Activated T-helper 1 cell treated with Interleukin-2 at 50 U/mL for 16 hours (primary cell): Measurements from ENCODE around the gene ACAD10.
"Not testable (repeated sequence)": the region's sequence is repeated elsewhere in the genome, so short reads cannot be mapped to it uniquely, and the experiment has no call there.

Experiments used
- DNase-seq: peaks from one replicate; pipeline ENCODE4 v3.0.0-alpha.2; 2020; ENCODE audit warnings: low read depth

Gene ACAD10

DNA sequence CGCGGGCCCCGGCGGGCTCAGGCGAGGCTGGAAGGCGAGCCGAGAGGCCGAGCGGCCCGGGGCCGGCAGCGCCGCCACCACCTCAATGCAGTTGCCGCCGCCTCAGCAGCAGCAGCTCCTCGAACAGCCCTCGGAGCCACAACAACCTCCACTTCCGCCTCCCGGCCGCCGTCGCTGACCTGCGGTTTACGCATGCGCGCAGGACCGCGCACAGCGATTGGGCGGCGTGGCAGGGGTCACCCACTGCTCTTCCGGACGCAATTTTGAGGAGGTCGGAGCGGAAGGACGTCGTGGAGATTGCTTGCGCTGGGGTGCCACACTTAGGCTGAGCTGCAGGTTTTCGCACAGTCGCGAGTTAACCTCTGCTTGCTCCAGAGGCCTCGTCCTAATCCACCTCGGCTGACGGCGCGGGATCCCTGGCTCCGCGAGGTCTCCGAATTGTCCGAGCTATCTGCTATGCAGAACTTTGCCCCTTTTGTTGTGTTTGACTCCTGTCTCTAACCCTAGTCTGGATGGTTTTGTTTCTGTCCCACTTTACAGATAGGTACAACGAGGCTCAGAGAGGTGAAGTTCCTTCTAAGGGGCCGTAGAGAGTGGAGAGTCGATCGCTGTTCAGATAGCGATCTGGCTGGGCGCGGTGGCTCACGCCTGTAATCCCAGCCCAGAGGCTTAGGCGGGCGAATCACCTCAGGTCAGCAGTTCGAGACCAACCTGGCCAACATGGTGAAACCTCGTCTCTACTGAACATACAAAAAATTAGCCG is at the start of gene ACAD10, which contains the start of gene BRAP:
ACAD10 (plus strand) TSS at position 243 of the 763 bp plus-strand sequence. CDS start 6,657 bp downstream, outside the sequence.
BRAP (minus strand) TSS at position 146 of the 763 bp plus-strand sequence. CDS start 164 bp downstream, outside the sequence.
- DNase-seq: peak; percentile 92

DNA sequence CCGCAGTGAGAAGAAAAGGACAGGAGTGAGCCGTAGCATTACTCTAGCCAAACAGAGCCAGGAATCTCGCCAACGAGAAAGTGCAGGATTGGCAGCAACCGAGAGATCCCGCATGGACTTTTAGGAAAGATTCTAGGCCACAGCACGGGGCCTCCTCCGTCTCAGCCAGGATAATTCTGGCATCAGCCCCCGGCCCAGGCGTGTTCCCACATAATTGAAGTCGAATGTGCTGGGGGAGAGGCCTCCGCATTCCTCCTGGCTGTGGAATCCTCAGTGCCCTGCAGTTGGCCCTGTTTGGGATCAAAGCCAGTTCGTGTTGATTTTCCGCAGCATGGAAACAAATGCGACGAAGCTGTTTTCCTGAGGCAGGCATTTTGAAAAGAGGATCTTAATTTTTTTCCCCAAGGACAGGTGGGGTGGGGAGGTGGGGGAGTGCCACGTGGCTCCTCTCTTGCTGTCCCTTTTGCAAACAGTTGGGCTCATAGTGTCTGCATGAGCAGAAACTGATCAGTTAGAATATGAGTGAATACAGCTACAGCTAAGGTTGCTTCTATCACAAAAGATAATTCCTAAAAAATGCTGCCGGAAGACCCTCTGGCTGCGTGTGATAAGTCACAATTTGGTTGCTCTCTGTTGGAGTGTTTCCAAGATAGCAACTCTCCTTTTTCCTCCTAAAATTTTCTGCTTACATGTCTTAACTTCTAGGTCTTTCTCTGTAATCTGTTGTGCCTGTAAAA is 49.5 kb upstream of the ACAD10 start:
- DNase-seq: no peak

DNA sequence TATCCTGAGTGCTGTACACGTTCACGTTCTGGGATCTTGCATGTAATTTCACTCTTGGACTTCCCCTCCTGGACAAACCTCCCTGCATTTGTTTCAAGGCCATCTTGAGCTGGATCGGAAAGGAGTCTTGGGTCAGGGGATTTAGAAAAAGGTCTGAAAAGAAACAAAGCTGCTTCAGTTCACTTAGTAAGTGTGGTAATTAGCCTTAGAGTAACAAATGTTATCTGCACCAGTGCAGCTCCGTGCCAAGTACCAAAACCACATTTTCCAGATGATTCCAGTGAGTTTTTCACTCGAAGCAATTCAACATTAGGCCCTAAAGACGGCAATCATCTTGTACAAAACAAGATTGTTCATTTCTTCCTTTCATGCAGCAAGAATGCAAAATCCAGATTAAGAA is 47.3 kb upstream of the ACAD10 start:
- DNase-seq: no peak

DNA sequence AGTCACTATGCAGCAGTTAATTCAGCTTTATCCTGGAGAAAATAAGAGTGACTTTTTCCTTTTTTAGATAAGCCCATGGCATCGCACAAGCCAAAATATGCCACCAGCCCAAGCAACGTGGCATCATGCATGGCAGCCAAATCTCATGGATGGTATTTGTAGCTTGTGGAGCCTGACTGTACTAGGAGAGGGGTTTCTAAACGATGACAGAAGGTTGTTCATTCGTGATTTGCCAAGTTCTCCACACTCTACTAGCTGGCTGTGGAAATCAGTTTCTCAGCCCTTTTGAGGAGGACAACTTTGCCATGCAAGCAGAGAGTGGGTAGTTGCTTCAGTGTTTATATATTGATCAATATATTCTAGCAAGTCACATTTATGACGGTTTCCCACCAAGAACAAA is 45.3 kb upstream of the ACAD10 start:
- DNase-seq: no peak

DNA sequence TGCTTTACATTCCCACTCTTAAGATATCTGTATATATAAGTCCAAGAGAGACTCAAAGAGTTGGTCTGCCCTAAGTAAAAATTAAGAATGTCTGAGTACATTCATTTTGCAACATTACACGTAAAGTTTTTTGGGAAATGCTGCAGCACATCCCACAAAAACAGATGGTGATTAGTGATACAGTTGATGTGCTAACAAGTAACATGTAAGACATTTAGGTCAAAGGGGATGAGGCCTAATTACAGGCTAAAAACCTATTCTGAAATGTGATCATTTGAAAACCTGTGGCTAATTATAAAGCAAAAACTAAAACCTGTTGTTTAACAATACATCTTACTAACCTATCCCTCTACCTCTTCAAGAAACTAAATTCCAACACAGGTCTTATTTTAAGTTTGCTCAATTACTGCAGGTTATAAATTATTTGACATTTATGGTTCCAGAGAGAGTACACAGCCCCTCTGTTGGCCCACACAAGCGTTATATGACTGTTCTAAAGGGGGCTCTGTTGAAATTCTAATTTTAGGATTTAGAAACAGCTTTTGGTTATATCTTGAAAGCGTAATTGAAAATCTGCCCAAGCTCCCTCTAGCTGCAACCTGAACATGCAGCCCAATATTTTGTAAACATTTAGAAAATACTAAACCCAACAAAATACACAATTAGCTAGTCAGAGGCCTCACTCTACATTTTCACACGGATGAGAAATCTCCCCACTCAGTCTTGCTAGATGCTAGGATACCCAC is 43.0 kb upstream of the ACAD10 start:
- no peak for DNase-seq

DNA sequence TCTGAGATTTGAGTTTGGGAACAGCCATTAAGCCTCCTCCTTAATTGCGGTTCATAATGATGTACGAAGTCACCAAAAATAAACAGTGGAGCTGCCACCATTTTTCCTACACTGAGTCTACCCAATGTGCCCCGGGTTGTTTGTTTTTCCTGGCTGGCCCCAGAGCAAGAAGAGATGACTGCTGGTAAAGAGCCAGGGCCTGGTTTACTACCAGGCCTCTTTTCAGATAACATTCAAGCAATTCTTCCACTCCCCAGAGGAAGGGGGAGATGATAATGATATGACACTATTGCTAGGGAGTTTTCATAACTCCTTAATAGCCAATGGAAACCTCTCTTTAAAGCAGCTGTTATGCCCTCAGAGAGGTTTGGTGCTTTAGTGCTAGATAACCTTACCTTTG is 42.4 kb upstream of the ACAD10 start:
- DNase-seq: no peak

DNA sequence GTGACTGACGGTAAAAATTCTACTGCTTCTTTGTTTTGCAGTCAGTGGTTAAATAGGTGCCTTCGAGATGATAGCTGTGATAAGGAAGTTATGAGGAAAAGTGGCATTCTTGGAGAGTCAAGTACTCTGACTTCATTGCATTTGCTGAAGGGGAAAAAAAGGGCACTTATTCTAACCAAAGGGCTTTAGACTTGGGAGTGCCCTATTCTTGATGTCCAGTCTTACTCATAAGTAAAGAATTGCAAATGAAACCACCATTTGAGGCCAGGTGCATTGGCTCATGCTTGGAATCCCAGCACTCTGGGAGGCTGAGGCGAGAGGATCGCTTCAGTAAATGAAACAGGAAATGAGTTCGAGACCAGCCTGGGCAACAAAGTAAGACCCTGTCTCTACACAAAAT is 40.4 kb upstream of the ACAD10 start:
- DNase-seq: no peak

DNA sequence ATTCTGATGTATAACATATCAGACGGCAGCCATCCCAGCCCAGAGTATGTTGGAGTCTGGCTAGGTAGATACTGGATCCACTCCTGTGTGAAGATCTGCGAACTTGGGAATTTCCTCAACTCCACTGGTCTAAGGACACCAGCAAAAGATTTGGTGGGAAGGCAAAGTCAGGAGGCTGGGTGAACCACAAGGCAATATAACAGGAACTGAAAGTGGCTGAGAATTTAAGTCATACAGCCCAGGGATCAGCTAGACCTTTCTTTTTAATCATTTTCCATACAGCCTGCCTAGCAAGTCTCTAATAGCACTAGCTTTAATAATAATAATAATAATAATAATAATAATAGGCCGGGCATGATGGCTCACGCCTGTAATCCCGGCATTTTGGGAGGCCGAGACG is 34.9 kb upstream of the ACAD10 start:
- no peak for DNase-seq

DNA sequence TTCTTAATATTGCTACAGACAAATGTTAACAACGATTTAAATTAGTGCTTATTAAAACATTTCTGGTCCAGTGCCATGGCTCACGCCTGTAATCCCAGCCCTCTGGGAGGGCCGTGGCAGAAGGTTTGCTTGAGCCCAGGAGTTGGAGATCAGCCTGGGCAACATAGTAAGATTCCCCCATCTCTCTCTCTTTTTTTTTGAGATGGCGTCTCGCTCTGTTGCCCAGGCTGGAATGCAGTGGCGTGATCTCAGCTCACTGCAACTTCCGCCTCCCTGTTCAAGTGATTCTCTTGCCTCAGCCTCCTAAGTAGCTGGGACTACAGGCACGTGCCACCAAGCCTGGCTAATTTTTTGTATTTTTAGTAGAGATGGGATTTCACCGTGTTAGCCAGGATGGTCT is 33.3 kb upstream of the ACAD10 start:
- DNase-seq: not testable (repeated sequence)

DNA sequence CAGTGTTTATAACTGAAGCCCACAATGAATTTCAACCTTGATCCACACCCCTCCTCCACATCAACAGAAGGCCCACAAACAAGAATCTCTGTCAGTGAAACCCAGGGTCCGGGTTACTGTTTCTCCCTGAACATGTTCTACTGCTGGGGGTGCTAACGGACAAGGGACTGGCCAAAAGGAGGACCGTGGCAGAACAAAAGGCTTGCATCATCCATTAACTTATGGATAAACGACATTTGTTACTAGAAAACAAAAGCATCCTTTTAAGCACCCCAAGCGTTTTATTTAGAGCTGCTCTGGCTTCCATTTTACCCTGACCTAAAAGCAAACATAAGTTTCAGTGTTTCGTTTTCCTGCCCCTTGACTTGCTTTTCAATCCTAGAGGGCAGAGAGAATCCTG is 32.3 kb upstream of the ACAD10 start:
- no peak for DNase-seq

DNA sequence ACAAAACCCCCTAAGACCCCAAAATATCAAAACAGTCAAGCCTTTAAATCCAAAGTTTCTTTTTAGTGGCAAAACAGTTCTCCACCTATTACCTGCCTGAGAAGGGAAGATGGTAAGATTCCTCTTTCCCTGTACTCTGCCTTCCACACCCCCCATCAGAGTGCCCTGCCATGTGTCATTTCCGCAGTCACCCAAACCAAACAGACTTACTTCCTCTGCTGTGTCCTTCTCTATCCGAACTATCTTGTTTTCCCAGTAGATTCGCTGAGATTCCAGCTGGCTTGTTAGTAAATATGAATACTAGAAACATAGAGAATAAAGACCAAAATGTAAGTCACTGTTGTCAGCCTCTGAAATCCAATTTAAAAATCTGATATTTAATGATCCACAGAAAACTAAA is 30.5 kb upstream of the ACAD10 start:
- no peak for DNase-seq

DNA sequence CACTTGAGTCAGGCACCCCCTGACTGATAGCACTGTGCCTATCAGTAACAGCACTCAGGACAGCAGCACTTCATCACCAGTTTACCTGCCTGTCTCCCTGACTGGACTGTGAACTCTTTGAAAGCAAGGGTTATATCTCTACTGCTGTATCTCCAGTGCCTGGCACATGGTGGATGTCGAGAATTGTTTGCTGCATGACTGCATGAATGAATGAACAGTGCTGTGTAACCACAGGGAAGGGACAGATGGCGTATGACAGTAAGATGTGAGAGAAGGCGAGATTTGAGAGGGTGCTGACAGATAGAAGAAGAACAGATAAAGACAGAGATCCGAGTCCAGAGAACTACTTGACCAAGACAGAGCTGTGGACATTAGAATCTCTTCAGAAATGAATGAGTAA is 29.8 kb upstream of the ACAD10 start:
- no peak for DNase-seq

DNA sequence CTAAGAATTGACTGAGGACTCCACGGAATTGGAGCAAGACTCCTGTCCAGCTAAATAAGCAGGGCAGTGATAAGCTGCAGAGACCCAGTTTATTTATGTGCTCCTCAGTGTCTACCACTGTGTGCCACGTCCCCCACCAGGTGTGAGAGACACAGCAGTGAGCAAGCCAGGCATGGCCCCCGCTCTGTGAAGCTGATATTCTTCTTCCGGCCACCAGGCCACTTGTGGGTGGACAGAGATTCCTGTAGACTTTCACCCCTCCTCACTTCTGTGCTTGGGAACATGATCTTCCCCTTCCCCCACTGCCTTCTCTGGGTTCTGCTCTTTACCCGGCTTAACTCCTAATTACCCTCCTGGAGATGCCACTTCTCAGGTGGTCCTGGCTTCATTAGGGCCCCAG is 21.4 kb upstream of the ACAD10 start:
- no peak for DNase-seq

DNA sequence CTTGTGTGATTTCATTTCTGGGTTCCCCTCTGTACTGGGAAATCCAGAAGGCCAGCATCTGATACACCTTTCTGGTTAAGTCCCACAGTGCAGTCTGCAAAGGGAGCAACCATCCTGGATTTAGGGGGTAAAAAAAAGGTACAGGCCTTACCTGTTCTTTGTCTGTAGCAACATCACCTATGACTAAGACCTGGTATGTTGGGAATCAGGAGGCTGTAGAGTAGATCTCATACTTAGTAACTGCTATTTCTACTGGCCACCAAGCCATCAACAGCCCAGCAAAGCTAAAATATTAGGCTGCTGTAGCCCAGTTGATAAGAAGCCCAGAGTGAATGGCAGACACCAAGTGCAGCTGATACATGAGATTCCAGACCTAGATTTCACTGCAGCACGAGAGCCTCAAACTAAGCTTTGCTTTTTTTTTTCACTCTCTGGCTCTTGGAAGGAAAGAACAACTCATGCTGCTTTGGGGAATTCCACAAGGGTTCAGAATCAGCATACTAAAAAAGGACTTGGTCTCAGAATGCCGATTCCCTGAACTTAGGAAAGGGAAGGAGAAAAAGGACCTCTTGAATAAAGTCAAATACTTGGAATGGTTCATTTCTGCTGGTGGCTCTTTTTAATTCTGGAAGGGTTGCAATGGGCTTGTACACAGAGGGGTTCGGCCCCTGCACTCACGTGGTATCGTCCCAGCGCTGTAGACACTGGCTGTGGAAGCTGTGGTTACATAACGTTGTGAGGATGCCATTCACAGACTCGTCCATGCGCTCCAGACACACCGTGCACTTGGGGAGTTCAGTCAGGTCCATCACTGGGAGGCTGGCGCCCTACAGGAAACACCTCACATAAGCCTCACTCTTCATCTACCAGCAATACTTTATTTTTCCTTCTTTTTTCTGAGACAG is 20.6 kb upstream of the ACAD10 start:
- DNase-seq: no peak

DNA sequence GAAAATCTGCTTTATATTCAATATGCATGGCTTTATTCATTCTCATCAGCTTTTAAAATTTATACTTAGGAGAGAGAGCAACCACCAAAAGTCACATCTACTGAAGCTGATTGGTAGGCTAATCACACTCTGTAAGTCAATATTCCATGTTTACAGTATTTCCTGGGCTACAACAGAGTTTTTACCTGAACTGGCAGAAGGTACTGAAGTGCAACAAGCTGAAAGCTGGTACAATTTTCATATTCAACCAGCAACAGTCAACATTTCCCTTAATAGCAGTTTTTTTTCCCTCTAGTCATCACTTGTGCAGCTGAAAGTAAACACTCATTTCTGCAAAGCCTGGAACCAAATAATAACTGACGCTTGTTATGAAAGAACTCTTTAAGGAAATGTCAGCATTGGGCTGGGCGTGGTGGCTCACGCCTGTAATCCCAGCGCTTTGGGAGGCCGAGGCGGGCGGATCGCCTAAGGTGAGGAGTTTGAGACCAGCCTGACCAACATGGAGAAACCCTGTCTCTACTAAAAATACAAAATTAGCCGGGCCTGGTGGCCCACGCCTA is 13.0 kb upstream of the ACAD10 start:
- no peak for DNase-seq

DNA sequence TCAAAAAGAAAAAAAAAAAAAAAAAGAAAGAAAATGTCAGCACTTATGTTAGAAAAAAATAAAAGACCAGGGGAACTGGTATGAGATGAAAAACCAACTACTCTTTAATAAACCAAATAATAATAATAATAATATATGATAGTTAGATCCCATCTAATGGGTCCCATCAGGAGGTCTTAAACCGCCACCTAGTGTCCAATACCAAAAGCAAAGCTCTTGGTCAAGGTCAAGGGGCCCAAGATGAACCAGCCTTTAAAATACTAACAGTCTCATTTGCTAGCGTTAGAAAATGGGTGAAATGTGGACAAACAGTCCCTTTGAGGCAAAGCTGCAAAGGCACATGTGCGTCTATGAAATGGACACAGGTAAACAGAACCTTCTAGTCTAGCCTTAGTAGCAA is 12.3 kb upstream of the ACAD10 start:
- no peak for DNase-seq

DNA sequence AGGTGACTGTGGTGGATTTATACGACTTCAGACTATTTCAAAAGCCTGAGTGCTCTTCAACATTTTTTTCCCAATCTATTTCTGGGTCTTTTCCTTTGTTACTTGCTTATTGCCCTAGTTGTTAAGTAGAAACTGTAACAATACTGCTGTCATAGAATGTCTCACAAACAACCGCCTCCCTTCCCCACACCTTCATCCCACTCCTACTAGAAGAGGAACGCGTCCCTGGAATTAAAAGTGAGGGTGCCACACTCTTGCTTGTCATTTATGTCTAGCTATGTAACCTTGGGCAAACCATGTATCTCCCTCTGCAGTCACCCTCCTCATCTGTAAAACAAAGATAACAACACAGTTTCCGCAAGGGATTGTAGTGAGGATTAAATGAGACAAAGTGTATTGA is 8.7 kb upstream of the ACAD10 start:
- no peak for DNase-seq

DNA sequence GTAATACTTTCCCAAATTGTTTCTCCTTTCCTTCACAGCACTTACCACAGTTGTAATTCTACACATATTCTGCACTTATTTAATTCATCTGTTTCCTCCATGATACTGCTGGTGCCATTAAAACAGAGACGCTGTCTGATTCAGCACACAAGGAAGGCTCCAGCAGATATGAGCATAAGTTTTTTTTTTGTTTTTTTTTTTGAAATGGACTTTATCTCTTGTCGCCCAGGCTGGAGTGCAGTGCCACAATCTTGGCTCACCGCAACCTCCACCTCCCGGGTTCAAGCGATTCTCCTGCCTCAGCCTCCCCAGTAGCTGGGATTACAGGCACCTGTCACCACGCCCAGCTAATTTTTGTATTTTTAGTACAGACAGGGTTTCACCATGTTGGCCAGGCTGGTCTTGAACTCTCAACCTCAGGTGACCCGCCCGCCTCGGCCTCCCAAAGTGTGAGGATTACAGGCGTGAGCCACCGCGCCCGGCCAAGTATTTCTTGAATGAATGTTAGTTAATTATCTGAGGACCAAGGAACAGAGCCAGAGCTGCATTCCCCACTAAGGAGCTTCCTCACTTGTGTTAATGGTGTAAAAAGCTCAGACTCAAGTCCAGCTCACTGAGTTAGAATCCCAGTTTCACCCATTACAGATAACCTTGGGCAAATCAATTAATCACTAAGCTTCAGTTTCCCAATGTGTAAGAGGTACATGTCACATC is 1.2 kb upstream of the ACAD10 start:
- not testable (repeated sequence) for DNase-seq

DNA sequence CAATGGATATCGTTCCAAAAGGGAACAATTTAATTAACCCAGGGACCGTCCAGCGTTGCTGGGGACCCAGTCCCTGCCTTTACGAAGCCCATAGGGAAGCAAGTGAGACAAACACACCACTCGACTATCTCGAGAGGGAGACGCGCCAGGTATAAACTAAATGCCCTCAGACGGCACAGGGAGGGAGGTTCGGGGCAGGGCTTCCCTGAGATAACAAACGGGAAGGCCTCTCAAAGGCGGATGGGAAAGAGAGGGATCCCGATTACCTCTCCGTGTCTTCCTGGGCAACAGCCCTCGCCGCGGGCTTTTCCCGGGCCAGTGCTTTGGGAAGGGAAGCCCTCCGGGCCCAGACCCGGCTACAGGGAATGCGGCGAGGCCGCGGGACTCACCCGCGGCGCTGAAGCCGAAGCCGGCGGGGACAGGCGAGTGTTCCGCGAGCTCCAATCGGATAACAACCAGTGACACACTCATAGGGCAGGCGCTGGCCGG is 487 bp upstream of the ACAD10 start:
- DNase-seq: peak; percentile 3

DNA sequence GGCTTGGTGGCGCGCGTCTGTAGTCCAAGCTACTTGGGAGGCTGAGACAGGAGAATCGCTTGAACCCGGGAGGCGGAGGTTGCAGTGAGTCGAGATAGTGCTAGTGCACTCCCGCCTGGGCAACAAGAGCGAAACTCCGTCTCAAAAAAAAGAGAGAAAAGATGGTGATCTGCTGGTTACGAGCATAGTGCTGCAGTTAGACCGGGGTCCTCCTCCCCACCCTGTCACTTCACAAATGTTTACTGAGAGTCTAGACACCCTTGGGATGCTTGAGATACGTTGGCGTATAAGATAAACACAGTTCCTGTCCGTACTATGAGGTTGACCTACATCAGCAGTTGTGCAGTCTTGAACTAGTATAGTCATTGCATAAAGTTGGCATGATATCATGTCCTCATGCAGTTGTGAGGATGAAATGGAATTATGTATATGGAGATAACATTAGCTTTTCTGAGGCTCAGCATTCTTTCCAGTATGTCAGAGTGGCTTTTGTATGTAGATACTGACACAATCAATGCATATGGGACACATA is 787 bp downstream of the ACAD10 start:
- no peak for DNase-seq
